Measurements from ENCODE around the gene SPN.
"Not testable (repeated sequence)": the region's sequence is repeated elsewhere in the genome, so short reads cannot be mapped to it uniquely, and the experiment has no call there.

The SPN gene

DNA sequence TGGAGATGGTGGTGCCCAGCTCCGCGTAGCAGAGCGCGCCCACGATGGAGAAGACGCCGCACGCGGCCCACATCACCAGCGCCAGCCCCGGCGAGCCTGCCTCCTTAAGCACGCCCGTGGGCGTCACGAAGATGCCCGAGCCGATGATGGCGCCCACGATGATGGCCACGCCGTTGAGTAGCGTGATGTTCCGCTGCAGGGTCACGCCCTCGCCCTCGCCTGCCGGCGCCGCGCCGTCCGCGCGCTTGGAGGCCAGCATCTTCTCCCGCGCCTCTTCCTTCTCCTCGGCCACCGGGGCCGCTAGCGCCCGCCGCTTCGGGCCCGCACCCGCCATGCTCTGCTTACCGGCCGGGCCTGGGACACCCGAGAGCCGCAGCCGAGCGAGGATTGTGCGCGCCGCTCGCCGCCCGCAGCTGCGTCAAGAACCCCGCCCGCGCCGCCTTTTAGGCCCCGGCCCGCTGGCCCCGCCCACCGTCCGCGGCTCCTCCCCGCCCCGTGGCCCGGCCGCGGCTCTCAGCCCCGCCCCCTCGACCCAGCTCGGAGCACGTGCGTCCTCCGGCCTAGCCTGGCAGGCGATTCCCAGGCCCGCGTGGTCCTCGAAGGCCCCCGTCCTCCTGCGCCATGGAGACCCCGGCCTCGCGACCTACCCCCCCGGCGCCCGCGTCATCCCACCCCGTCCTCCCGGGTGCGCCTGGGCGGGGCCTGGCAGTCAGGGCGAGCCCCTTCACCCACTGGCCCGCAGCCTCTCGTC, 49.6 kb upstream of the SPN start (continued):
- TF ChIP-seq EGR2 (tag by site-specific recombination; IDR thresholded peaks at IDR 0.05; ENCODE audit: low read depth) (peak; percentile 90), SP2 (tag by site-specific recombination; IDR thresholded peaks at IDR 0.05) (peak; percentile 30; the same call in 1 of the 2 replicates)

DNA sequence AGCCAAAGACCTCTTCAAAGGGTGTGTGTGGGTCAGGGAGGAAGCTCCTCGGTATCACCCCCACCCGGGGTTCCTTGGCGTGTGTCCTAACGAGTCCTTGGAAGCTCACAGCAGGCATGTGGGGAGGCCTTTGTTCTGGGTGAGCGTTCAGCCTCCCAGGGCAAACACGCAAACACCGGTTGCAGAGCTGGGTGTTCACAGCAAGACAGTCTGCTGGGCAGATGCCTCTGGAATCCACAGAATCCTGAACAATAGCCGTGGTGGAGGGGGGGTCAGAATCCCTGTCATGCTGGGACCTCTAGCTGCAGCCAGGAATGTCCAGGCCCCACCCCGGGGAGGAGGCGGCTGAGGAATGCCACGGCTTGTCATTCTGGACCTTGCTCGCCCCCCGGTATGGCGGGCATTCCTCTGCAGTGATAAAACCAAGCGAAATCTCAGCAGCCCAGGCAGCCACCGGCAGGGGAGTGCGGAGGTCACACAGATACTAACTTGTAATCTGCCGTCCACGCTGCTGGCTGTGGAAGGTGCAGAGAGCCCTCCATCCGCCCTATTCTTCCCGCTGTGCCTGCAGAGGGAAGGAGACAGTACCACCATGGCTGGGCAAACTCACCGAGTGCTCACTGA, 48.2 kb upstream of the SPN start:
- H3K36me3 ChIP-seq (ENCODE audit: control insufficient read depth in 2 of 2, insufficient read depth in 1 of 2, low read length in 2 of 2); H3K4me3 ChIP-seq (ENCODE audit: low read depth, low read length); H3K9me3 ChIP-seq (ENCODE audit: control insufficient read depth, insufficient read depth, low read depth, low read length); H3K4me1 ChIP-seq (ENCODE audit: control insufficient read depth, insufficient read depth, low read length); POLR2A ChIA-PET; CTCF ChIA-PET; H3K27ac ChIP-seq (ENCODE audit: extremely low read depth, low read depth, low read length): not testable (repeated sequence)
- peak; percentile 61 for TF ChIP-seq ZIC2 (tag by site-specific recombination; IDR thresholded peaks at IDR 0.05)

DNA sequence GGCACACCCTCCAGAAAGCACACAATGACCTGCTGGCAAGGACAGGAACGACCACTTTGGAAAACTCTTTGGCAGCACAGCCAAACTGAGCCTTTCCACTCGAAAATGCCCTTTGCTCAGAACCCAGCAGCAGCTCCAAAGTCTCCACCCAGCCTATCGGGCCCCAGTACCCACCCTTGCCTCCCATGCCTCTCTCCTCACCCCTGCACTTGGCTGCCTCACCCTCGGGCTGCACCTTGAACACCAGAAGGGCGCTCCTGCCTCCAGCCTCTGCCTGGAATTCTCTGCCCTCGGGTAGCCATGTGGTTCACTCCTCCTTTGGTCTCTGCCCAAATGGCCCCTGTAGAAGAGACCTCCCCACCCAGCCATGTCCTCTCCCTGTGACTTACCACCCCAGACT, 46.9 kb upstream of the SPN start:
- H3K4me1 ChIP-seq (ENCODE audit: control insufficient read depth, insufficient read depth, low read length); H3K4me3 ChIP-seq (ENCODE audit: low read depth, low read length); H3K36me3 ChIP-seq (ENCODE audit: control insufficient read depth in 2 of 2, insufficient read depth in 1 of 2, low read length in 2 of 2); H3K27ac ChIP-seq (ENCODE audit: extremely low read depth, low read depth, low read length); CTCF ChIA-PET; POLR2A ChIA-PET; H3K9me3 ChIP-seq (ENCODE audit: control insufficient read depth, insufficient read depth, low read depth, low read length): not testable (repeated sequence)

DNA sequence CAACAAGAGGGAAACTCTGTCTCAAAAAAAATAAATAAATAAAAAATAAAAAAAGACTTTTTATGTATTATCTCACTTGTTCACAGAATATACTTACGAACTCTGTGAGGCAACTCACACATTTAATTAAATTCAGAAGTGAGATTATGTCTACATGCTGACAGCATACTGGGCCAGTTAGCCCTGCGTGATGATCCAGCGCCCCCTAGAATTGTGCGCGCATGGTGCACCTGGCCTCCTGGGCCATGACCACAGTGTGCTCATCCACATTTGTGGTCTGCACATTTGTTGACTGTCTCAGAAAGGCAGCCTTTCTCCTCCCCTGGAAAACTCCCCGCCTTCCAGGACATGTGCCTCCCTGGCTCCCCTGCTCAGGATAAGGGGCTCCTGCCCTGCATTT, 42.5 kb upstream of the SPN start:
- CTCF ChIA-PET; H3K9me3 ChIP-seq (ENCODE audit: control insufficient read depth, insufficient read depth, low read depth, low read length); POLR2A ChIA-PET; H3K4me1 ChIP-seq (ENCODE audit: control insufficient read depth, insufficient read depth, low read length); H3K4me3 ChIP-seq (ENCODE audit: low read depth, low read length); H3K27ac ChIP-seq (ENCODE audit: extremely low read depth, low read depth, low read length); H3K36me3 ChIP-seq (ENCODE audit: control insufficient read depth in 2 of 2, insufficient read depth in 1 of 2, low read length in 2 of 2): not testable (repeated sequence)

DNA sequence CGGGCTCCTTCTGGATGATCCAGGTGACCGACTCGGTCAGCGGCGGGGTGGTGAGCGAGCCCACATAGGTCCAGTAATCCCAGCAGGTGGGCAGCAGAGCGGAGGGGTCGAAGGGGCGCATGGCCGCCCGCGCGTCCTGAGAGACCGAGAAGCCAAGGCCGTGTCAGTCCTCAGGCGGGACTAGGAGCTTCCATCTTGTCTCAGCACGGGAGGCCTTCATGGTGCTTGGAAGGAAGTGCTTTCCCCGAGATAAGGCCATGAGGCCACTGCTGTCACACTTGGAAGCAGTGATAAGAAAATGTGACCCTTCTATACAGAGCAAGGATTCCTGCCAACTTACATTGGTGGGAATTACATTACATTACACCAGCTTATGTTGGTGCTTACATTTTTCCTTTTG, 40.3 kb upstream of the SPN start:
- POLR2A ChIA-PET; H3K4me3 ChIP-seq (ENCODE audit: low read depth, low read length); H3K36me3 ChIP-seq (ENCODE audit: control insufficient read depth in 2 of 2, insufficient read depth in 1 of 2, low read length in 2 of 2); H3K9me3 ChIP-seq (ENCODE audit: control insufficient read depth, insufficient read depth, low read depth, low read length); H3K4me1 ChIP-seq (ENCODE audit: control insufficient read depth, insufficient read depth, low read length); H3K27ac ChIP-seq (ENCODE audit: extremely low read depth, low read depth, low read length); CTCF ChIA-PET: not testable (repeated sequence)

DNA sequence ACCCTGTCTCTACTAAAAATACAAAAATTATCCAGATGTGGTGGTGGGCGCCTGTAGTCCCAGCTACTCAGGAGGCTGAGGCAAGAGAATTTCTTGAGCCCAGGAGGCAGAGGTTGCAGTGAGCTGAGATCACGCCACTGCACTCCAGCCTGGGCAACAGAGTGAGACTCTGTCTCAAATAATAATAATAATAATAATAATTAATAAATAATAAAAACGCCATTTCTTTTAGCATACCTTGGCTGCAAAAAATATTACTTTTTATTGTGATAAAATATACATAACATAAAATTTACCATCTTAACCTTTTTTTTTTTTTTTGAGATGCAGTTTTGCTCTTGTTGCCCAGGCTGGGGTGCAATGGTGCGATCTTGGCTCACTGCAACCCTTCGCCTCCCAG, 39.8 kb upstream of the SPN start:
- POLR2A ChIA-PET; CTCF ChIA-PET; H3K4me1 ChIP-seq (ENCODE audit: control insufficient read depth, insufficient read depth, low read length); H3K9me3 ChIP-seq (ENCODE audit: control insufficient read depth, insufficient read depth, low read depth, low read length); H3K4me3 ChIP-seq (ENCODE audit: low read depth, low read length); H3K27ac ChIP-seq (ENCODE audit: extremely low read depth, low read depth, low read length); H3K36me3 ChIP-seq (ENCODE audit: control insufficient read depth in 2 of 2, insufficient read depth in 1 of 2, low read length in 2 of 2): not testable (repeated sequence)

DNA sequence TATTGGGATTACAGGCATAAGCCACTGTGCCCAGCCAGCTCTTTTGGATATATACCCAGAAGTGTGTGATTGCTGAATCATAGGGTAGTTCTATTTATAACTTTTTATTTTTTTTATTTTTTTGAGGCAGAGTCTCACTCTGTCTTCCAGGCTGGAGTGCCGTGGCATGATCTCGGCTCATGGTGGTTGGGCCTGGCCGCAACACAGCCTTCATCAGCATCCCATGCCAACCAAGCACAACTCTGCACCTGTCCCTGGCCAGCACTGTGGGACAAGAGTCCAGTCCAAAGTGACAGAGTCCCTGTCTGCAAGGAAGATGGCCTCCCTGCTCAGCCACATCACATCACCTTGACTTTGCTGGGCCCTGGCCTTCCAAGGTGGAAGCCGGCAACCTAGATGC, 37.9 kb upstream of the SPN start:
- H3K27ac ChIP-seq (ENCODE audit: extremely low read depth, low read depth, low read length); H3K4me3 ChIP-seq (ENCODE audit: low read depth, low read length); CTCF ChIA-PET; H3K4me1 ChIP-seq (ENCODE audit: control insufficient read depth, insufficient read depth, low read length); H3K36me3 ChIP-seq (ENCODE audit: control insufficient read depth in 2 of 2, insufficient read depth in 1 of 2, low read length in 2 of 2); H3K9me3 ChIP-seq (ENCODE audit: control insufficient read depth, insufficient read depth, low read depth, low read length); POLR2A ChIA-PET: not testable (repeated sequence)

DNA sequence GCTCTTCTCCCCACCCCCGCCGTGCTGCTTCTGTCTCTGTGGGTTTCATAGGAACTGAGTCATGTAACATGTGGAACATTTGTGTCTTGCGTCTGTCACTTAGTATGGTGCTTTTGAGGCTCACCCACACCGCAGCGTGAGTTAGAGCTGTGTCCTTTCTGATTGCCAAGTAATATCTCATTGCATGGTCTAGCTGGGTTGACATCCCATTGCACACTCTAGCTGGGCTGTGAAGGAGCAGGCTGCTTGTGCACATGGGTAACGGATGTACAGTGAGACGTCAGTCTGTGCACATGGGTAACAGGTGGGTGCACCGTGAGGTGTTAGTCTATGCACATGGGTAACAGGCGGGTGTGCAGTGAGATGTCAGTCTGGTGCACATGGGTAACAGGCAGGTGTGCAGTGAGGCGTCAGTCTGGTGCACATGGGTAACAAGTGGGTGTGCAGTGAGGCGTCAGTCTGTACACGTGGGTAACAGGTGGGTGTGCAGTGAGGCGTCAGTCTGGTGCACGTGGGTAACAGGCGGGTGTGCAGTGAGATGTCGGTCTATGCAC, 36.2 kb upstream of the SPN start:
- H3K4me1 ChIP-seq (ENCODE audit: control insufficient read depth, insufficient read depth, low read length); H3K27ac ChIP-seq (ENCODE audit: extremely low read depth, low read depth, low read length); H3K9me3 ChIP-seq (ENCODE audit: control insufficient read depth, insufficient read depth, low read depth, low read length); H3K36me3 ChIP-seq (ENCODE audit: control insufficient read depth in 2 of 2, insufficient read depth in 1 of 2, low read length in 2 of 2); POLR2A ChIA-PET; CTCF ChIA-PET; H3K4me3 ChIP-seq (ENCODE audit: low read depth, low read length): not testable (repeated sequence)
- peak; percentile 88 for TF ChIP-seq SCRT1 (tag by site-specific recombination; IDR thresholded peaks at IDR 0.05; ENCODE audit: borderline replicate concordance)
- peak; percentile 92 for TF ChIP-seq SCRT2 (tag by site-specific recombination; IDR thresholded peaks at IDR 0.05)

DNA sequence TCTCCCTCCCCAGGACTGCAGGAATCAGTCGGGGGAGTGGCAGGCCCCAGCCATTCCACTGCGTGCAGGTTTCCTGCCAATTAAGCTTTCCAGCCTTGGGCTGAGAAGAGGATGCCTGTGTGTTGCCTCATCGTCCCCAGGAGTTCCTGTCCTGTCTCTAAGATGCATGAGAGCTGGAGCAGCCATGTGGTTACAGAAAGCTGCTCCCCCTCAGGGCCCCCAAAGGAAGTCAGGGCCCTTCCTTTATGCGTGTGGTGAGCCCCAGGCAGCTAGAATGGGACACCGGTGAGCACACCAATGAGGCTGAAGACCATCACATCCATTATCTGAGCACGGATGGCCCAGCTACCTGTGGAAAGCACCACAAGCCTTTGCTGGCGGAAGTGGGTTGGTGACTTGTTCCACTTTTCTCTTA, 35.4 kb upstream of the SPN start:
- CTCF ChIA-PET; H3K9me3 ChIP-seq (ENCODE audit: control insufficient read depth, insufficient read depth, low read depth, low read length); POLR2A ChIA-PET; H3K4me3 ChIP-seq (ENCODE audit: low read depth, low read length); H3K27ac ChIP-seq (ENCODE audit: extremely low read depth, low read depth, low read length); H3K36me3 ChIP-seq (ENCODE audit: control insufficient read depth in 2 of 2, insufficient read depth in 1 of 2, low read length in 2 of 2); H3K4me1 ChIP-seq (ENCODE audit: control insufficient read depth, insufficient read depth, low read length): not testable (repeated sequence)

DNA sequence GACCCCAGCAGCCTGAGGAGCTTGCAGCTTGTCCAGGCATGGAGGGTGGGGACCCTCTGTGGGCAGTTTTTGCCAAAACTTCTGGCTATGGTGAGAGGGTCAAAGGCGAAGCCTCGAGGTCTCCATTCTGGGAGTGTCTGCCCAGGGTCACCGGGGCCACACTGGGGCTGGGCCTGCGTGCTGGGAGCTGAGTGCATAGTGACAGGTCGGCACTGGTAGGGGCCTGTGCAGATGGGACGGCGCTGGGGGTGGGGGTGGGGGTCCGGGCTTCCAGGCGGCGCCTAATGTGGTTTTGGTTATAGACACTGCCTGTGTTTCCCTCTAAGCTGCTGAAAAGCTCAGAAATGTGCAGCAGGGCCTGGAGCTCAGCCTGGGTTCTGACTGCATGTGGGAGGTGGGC, 34.3 kb upstream of the SPN start:
- H3K4me1 ChIP-seq (ENCODE audit: control insufficient read depth, insufficient read depth, low read length); POLR2A ChIA-PET; CTCF ChIA-PET: not testable (repeated sequence)

DNA sequence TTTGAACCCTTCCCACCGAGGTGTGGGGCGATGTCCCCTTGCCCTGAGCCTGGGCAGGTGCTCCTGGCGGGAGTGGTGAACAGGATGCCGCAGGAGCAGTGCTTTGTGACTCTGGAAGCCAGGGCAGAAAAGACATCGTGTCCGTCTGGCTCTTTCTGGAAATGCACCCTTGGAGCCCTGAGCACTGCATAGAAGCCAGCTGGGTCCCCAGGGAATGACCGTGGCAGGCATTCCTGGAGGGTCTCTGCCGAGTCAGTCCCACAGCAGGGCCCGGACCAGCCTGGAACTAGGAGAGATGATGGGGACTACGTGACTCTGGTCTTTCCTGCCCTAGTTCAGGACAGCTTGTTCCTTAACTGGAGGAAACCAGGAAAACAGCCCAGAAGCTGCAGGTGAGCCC, 33.7 kb upstream of the SPN start:
- CTCF ChIA-PET; H3K4me3 ChIP-seq (ENCODE audit: low read depth, low read length); H3K9me3 ChIP-seq (ENCODE audit: control insufficient read depth, insufficient read depth, low read depth, low read length); POLR2A ChIA-PET; H3K4me1 ChIP-seq (ENCODE audit: control insufficient read depth, insufficient read depth, low read length); H3K36me3 ChIP-seq (ENCODE audit: control insufficient read depth in 2 of 2, insufficient read depth in 1 of 2, low read length in 2 of 2); H3K27ac ChIP-seq (ENCODE audit: extremely low read depth, low read depth, low read length): not testable (repeated sequence)

More for the DNA sequence above, 34.3 kb upstream of the SPN start:
- H3K27ac ChIP-seq (ENCODE audit: extremely low read depth, low read depth, low read length); H3K9me3 ChIP-seq (ENCODE audit: control insufficient read depth, insufficient read depth, low read depth, low read length); H3K36me3 ChIP-seq (ENCODE audit: control insufficient read depth in 2 of 2, insufficient read depth in 1 of 2, low read length in 2 of 2); H3K4me3 ChIP-seq (ENCODE audit: low read depth, low read length): not testable (repeated sequence)
